Cortex of kidney (tissue), 1 donor: ENCODE results near the gene DGKI.

ENCODE experiments used
- DNase-seq: peaks from one replicate; lab custom pipeline; 2025; lab: John Stamatoyannopoulos, UW

DGKI gene

GRCh38 chr7:137343281-137343841 is 503.4 kb downstream of the DGKI start, which contains the start of gene PTN:
Gene PTN (minus strand): TSS chr7:137343733. CDS start chr7:137254973, 88,760 bp downstream.
- no peak for DNase-seq

GRCh38 chr7:137342828-137343261 is 503.9 kb downstream of the DGKI start:
- no peak for DNase-seq

GRCh38 chr7:137342265-137342664 is 504.5 kb downstream of the DGKI start:
- no peak for DNase-seq

- no peak for DNase-seq
These were observed 508.9 kb downstream of the DGKI start for GRCh38 chr7:137337902-137338301.

GRCh38 chr7:137335814-137336213 is 511.0 kb downstream of the DGKI start:
- no peak for DNase-seq

- no peak for DNase-seq
These were observed 515.4 kb downstream of the DGKI start for GRCh38 chr7:137331378-137331777.
